ENCODE data around the gene JPT1.
A peak's percentile ranks its signal among the peaks of the same experiment; 100 is the strongest.

JPT1 gene

GRCh38 chr17:75155191-75155601 is 884 bp upstream of the JPT1 start:
- H3K9me2 ChIP-seq (replicated peaks; ENCODE audit: low read depth, low read length): no peaks in the 10 kb centered on the region
- no peaks in the 10 kb centered on the region for H3K36me3 ChIP-seq (ENCODE audit: insufficient read depth, low read length)
- H3K4me2 ChIP-seq (ENCODE audit: low read depth, low read length, poor library complexity, severe bottlenecking): peak overlapping the region; percentile 75
- H3F3A ChIP-seq (ENCODE audit: low read depth): no peaks in the 10 kb centered on the region
- H3K4me1 ChIP-seq (ENCODE audit: insufficient read depth, low read length, poor library complexity, severe bottlenecking): peaks cover 24% of the 10 kb centered on the region
- H3K27me3 ChIP-seq (ENCODE audit: insufficient read depth, low read length, poor library complexity, severe bottlenecking): no peaks in the 10 kb centered on the region
- H3K9me3 ChIP-seq (ENCODE audit: insufficient read depth, low read depth, low read length): no peaks in the 10 kb centered on the region
- peak overlapping the region; percentile 54 for H3K9ac ChIP-seq (ENCODE audit: low read depth, low read length, poor library complexity, severe bottlenecking)
- H3K4me3 ChIP-seq (ENCODE audit: low read length, poor library complexity, severe bottlenecking): peak overlapping the region; percentile 92
- TF ChIP-seq CTCF (conservative IDR thresholded peaks at IDR 0.05; ENCODE audit: low read length) (no peak), EZH2phosphoT487 (IDR thresholded peaks at IDR 0.05; ENCODE audit: borderline replicate concordance) (no peak)
- peaks cover 41% of the 10 kb centered on the region for H3K79me2 ChIP-seq (ENCODE audit: insufficient read depth, low read length)
- peaks cover 34% of the 10 kb centered on the region for H4K20me1 ChIP-seq (ENCODE audit: insufficient read depth, low read length, poor library complexity, severe bottlenecking)
- peak overlapping the region; percentile 49; the same call in 1 of the 2 replicates for H2AFZ ChIP-seq (ENCODE audit: low read length)

- Histone ChIP-seq H4K20me1 (ENCODE audit: insufficient read depth, low read length, poor library complexity, severe bottlenecking) (peaks cover 47% of the 10 kb centered on the region), H3K4me2 (ENCODE audit: low read depth, low read length, poor library complexity, severe bottlenecking) (peak overlapping the region; percentile 85), H2AFZ (ENCODE audit: low read length) (no peak overlapping the region), H3K9me3 (ENCODE audit: insufficient read depth, low read depth, low read length) (no peaks in the 10 kb centered on the region), H3K9me2 (replicated peaks; ENCODE audit: low read depth, low read length) (no peaks in the 10 kb centered on the region), H3K36me3 (ENCODE audit: insufficient read depth, low read length) (peaks cover 2% of the 10 kb centered on the region; the same call in 1 of the 2 replicates), H3K27me3 (ENCODE audit: insufficient read depth, low read length, poor library complexity, severe bottlenecking) (no peaks in the 10 kb centered on the region), H3K4me3 (ENCODE audit: low read length, poor library complexity, severe bottlenecking) (peak overlapping the region; percentile 92), H3K9ac (ENCODE audit: low read depth, low read length, poor library complexity, severe bottlenecking) (peak overlapping the region; percentile 96), H3K4me1 (ENCODE audit: insufficient read depth, low read length, poor library complexity, severe bottlenecking) (peaks cover 34% of the 10 kb centered on the region), H3F3A (ENCODE audit: low read depth) (no peaks in the 10 kb centered on the region), H3K79me2 (ENCODE audit: insufficient read depth, low read length) (peaks cover 55% of the 10 kb centered on the region)
- TF ChIP-seq EZH2phosphoT487 (IDR thresholded peaks at IDR 0.05; ENCODE audit: borderline replicate concordance): no peak
- TF ChIP-seq CTCF (conservative IDR thresholded peaks at IDR 0.05; ENCODE audit: low read length): no peak
Measured at GRCh38 chr17:75153780-75154194, 525 bp downstream of the JPT1 start.

GRCh38 chr17:75152922-75153779 is 1.2 kb downstream of the JPT1 start:
- H4K20me1 ChIP-seq (ENCODE audit: insufficient read depth, low read length, poor library complexity, severe bottlenecking): peaks cover 53% of the 10 kb centered on the region
- H3K79me2 ChIP-seq (ENCODE audit: insufficient read depth, low read length): peaks cover 61% of the 10 kb centered on the region
- no peaks in the 10 kb centered on the region for H3K9me2 ChIP-seq (replicated peaks; ENCODE audit: low read depth, low read length)
- no peaks in the 10 kb centered on the region for H3K27me3 ChIP-seq (ENCODE audit: insufficient read depth, low read length, poor library complexity, severe bottlenecking)
- H3K4me1 ChIP-seq (ENCODE audit: insufficient read depth, low read length, poor library complexity, severe bottlenecking): peaks cover 40% of the 10 kb centered on the region
- H3K9me3 ChIP-seq (ENCODE audit: insufficient read depth, low read depth, low read length): no peaks in the 10 kb centered on the region
- H3K9ac ChIP-seq (ENCODE audit: low read depth, low read length, poor library complexity, severe bottlenecking): peak overlapping the region; percentile 96
- no peaks in the 10 kb centered on the region for H3F3A ChIP-seq (ENCODE audit: low read depth)
- H2AFZ ChIP-seq (ENCODE audit: low read length): no peak overlapping the region
- H3K36me3 ChIP-seq (ENCODE audit: insufficient read depth, low read length): peaks cover 9% of the 10 kb centered on the region; the same call in 1 of the 2 replicates
- TF ChIP-seq CTCF (conservative IDR thresholded peaks at IDR 0.05; ENCODE audit: low read length) (no peak), EZH2phosphoT487 (IDR thresholded peaks at IDR 0.05; ENCODE audit: borderline replicate concordance) (no peak)
- peak overlapping the region; percentile 92 for H3K4me3 ChIP-seq (ENCODE audit: low read length, poor library complexity, severe bottlenecking)
- H3K4me2 ChIP-seq (ENCODE audit: low read depth, low read length, poor library complexity, severe bottlenecking): peak overlapping the region; percentile 85

Measured in Loucy (cell line).